Coronary artery (tissue), 2 donors: ENCODE results near the gene ITGA3.

Experiments used
- DNase-seq: peaks from one replicate; pipeline ENCODE4 v3.0.0-alpha.2; 2017; ENCODE audit warnings: low spot score
- H3K27ac ChIP-seq, 2 donors: fragments of 200-600 bp; sonication (generic); one replicate each; pipeline ENCODE4 v1.5.1; 2016 to 2019
- H3K4me3 ChIP-seq: fragments of 200-600 bp; sonication (generic); 2 replicates; pipeline ENCODE4 v1.5.1; 2016; ENCODE audit warnings: mild to moderate bottlenecking, moderate library complexity
- CTCF ChIP-seq: fragments of 200-600 bp; sonication (generic); IDR thresholded peaks from one replicate; pipeline ENCODE4 v1.5.1; 2019; ENCODE audit warnings: antibody characterized with exemption

Gene ITGA3

GRCh38 chr17:50108556-50108955 lies 52.6 kb downstream of the ITGA3 start:
- Histone ChIP-seq H3K27ac (peak overlapping the region; percentile 9 to 99), H3K4me3 (no peak overlapping the region)
- no peak for TF ChIP-seq CTCF
- DNase-seq: no peak

GRCh38 chr17:50109207-50109606 lies 53.3 kb downstream of the ITGA3 start:
- H3K27ac ChIP-seq: peak overlapping the region; percentile 99
- DNase-seq: no peak
- H3K4me3 ChIP-seq: no peak overlapping the region

GRCh38 chr17:50109785-50110184 lies 53.9 kb downstream of the ITGA3 start:
- H3K27ac ChIP-seq: peak overlapping the region; percentile 99
- no peak overlapping the region for H3K4me3 ChIP-seq
- TF ChIP-seq CTCF: no peak
- DNase-seq: no peak

More at GRCh38 chr17:50109207-50109606, 53.3 kb downstream of the ITGA3 start:
- no peak for TF ChIP-seq CTCF

- Histone ChIP-seq H3K4me3 (no peak overlapping the region), H3K27ac (peak overlapping the region; percentile 99)
- DNase-seq: peak; percentile 89
- TF ChIP-seq CTCF: no peak
These were observed 54.9 kb downstream of the ITGA3 start for GRCh38 chr17:50110591-50111349.

GRCh38 chr17:50111673-50112655 lies 56.1 kb downstream of the ITGA3 start:
- peak overlapping the region; percentile 49 for H3K4me3 ChIP-seq

GRCh38 chr17:50112694-50113093 lies 56.8 kb downstream of the ITGA3 start:
- no peak overlapping the region for H3K4me3 ChIP-seq
- no peak for DNase-seq
- TF ChIP-seq CTCF: no peak
- peak overlapping the region; percentile 99 for H3K27ac ChIP-seq

More at GRCh38 chr17:50111673-50112655, 56.1 kb downstream of the ITGA3 start:
- peak overlapping the region; percentile 99 for H3K27ac ChIP-seq
- peak; percentile 89 for DNase-seq
- TF ChIP-seq CTCF: no peak
